ENCODE data around the gene PSMD9. TPM values are rescaled to one million over a fixed set of nuclear protein-coding genes. Genes with fewer than 3 reads are reported as not detected.

PSMD9 gene
- total RNA-seq, 1 donor from 2014 or later: 38.8 TPM

DNA sequence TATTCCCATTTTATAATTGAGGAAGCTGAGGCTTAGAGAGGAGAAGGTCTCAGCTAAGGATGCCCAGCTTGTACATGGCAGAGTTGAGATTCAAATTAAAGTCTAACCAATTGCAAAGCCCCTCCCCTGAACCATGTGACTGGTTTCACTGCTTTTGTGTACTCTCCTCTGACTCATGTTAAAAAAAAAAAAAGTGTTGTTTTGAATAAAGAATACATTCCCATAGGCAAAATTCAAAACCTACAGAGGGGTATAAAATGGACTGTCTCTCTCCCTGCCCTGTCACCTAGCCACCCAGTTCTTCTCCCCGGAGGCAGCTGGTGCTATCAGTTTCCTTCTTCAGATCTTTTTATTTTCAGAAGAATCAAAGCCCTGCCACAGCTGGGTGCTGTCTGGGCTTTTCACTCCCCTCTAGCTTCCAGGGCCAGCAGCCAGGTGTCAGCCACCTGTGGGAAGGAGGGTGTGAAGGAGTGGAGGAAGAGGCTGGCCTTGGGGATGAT, 5.4 kb downstream of the PSMD9 start:
- no peak overlapping the region for H3K4me3 Mint-ChIP-seq (ENCODE audit: low read depth)

DNA sequence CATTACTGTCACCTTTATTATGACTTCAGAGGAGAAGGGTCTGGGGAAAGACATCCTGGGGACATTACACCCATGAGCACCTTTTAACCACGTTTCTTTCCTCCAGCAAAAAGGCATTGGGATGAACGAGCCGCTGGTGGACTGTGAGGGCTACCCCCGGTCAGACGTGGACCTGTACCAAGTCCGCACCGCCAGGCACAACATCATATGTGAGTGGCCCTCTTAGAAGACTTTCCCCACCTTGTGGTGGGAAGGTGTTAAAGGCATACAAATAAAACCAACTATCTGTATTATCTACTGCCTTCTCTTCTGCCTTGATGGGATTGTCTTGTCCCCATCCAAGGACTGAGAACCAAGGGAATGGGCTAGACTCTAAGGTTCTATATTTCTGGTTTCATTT, 6.0 kb downstream of the PSMD9 start:
- TF ChIP-seq, protein P1, sequence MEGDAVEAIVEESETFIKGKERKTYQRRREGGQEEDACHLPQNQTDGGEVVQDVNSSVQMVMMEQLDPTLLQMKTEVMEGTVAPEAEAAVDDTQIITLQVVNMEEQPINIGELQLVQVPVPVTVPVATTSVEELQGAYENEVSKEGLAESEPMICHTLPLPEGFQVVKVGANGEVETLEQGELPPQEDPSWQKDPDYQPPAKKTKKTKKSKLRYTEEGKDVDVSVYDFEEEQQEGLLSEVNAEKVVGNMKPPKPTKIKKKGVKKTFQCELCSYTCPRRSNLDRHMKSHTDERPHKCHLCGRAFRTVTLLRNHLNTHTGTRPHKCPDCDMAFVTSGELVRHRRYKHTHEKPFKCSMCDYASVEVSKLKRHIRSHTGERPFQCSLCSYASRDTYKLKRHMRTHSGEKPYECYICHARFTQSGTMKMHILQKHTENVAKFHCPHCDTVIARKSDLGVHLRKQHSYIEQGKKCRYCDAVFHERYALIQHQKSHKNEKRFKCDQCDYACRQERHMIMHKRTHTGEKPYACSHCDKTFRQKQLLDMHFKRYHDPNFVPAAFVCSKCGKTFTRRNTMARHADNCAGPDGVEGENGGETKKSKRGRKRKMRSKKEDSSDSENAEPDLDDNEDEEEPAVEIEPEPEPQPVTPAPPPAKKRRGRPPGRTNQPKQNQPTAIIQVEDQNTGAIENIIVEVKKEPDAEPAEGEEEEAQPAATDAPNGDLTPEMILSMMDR (IDR thresholded peaks at IDR 0.05; ENCODE audit: unreplicated experiment): peak; percentile 49
- Mint-ChIP-seq H3K4me3 (ENCODE audit: low read depth) (no peak overlapping the region), H3K4me1 (ENCODE audit: low read depth) (peaks cover 10% of the 10 kb centered on the region), H3K27ac (no peak overlapping the region), H3K36me3 (ENCODE audit: insufficient read depth) (peaks cover 5% of the 10 kb centered on the region), H3K9me3 (ENCODE audit: low read depth) (no peaks in the 10 kb centered on the region), H3K27me3 (no peaks in the 10 kb centered on the region)
- DNase-seq (ENCODE audit: low spot score, unreplicated experiment): no peak

More for the DNA sequence above, 5.4 kb downstream of the PSMD9 start:
- DNase-seq (ENCODE audit: low spot score, unreplicated experiment): no peak
- Mint-ChIP-seq H3K27ac (peak overlapping the region; percentile 93), H3K9me3 (ENCODE audit: low read depth) (no peaks in the 10 kb centered on the region), H3K4me1 (ENCODE audit: low read depth) (peaks cover 15% of the 10 kb centered on the region), H3K27me3 (no peaks in the 10 kb centered on the region), H3K36me3 (ENCODE audit: insufficient read depth) (peaks cover 5% of the 10 kb centered on the region)
- TF ChIP-seq, protein P1 (IDR thresholded peaks at IDR 0.05; ENCODE audit: unreplicated experiment): no peak

DNA sequence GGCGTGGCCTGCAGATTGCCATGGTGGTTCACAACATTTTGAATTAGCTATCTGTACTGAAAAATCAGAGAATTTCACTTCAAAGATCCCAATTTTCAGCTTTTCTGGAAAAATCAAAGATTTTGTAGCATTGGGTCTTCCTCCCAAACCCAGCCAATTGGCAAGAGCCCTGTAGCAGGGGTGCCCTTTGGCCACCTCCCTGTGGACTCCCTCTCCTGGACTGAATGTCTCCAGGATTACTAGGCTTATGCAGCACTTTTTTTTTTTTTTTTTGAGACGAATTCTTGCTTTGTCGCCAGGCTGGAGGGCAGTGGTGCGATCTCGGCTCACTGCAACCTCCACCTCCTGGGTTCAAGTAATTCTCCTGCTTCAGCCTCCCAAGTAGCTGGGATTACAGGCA, 9.7 kb downstream of the PSMD9 start:
- DNase-seq (ENCODE audit: low spot score, unreplicated experiment): no peak
- TF ChIP-seq, protein P1 (IDR thresholded peaks at IDR 0.05; ENCODE audit: unreplicated experiment): no peak
- H3K9me3 Mint-ChIP-seq (ENCODE audit: low read depth): no peaks in the 10 kb centered on the region
- no peak overlapping the region for H3K27ac Mint-ChIP-seq
- no peaks in the 10 kb centered on the region for H3K27me3 Mint-ChIP-seq
- H3K4me1 Mint-ChIP-seq (ENCODE audit: low read depth): peaks cover 8% of the 10 kb centered on the region
- peaks cover 14% of the 10 kb centered on the region for H3K36me3 Mint-ChIP-seq (ENCODE audit: insufficient read depth)
- no peak overlapping the region for H3K4me3 Mint-ChIP-seq (ENCODE audit: low read depth)

DNA sequence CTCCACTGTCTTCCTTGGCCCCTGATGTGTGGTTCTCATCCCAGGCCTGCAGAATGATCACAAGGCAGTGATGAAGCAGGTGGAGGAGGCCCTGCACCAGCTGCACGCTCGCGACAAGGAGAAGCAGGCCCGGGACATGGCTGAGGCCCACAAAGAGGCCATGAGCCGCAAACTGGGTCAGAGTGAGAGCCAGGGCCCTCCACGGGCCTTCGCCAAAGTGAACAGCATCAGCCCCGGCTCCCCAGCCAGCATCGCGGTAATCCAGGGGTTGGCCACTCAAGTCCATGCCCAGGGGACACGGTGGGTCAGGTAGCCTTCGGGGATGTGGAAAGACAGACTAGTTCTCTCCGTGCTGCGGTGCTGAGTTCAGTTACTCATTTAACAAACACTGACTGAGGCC, 11.0 kb downstream of the PSMD9 start:
- no peaks in the 10 kb centered on the region for H3K9me3 Mint-ChIP-seq (ENCODE audit: low read depth)
- DNase-seq (ENCODE audit: low spot score, unreplicated experiment): no peak
- TF ChIP-seq, protein P1 (IDR thresholded peaks at IDR 0.05; ENCODE audit: unreplicated experiment): no peak
- no peaks in the 10 kb centered on the region for H3K27me3 Mint-ChIP-seq
- no peak overlapping the region for H3K4me3 Mint-ChIP-seq (ENCODE audit: low read depth)
- H3K36me3 Mint-ChIP-seq (ENCODE audit: insufficient read depth): peaks cover 15% of the 10 kb centered on the region
- no peak overlapping the region for H3K27ac Mint-ChIP-seq
- H3K4me1 Mint-ChIP-seq (ENCODE audit: low read depth): no peaks in the 10 kb centered on the region

DNA sequence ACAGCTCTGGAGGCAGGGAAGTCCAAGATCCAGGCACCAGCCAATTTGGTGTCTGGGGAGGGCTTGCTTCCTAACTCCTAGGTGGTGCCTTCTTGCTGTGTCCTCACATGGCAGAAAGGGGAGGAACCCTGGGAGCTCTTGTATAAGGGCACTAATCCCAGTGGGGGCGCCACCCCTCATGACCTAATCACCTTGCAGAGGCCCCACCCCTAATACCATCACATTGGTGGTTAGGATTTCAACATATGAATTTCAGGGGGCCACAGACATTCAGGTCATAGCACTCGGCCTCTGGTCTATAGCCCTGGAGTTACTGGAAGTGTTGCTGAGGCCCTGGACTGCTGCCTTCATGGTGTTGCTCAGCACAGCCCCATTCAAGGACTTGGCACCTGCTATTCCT, 14.6 kb downstream of the PSMD9 start:
- DNase-seq (ENCODE audit: low spot score, unreplicated experiment): no peak
- Mint-ChIP-seq H3K9me3 (ENCODE audit: low read depth) (no peaks in the 10 kb centered on the region), H3K27ac (no peak overlapping the region), H3K4me3 (ENCODE audit: low read depth) (no peak overlapping the region), H3K4me1 (ENCODE audit: low read depth) (no peaks in the 10 kb centered on the region), H3K36me3 (ENCODE audit: insufficient read depth) (peaks cover 20% of the 10 kb centered on the region), H3K27me3 (no peaks in the 10 kb centered on the region)
- TF ChIP-seq, protein P1 (IDR thresholded peaks at IDR 0.05; ENCODE audit: unreplicated experiment): no peak

Measured in progenitor cell of endocrine pancreas (in vitro differentiated cells).